Liver (tissue), 9 donors: ENCODE data around the gene CA10. TPM values are rescaled to one million over a fixed set of nuclear protein-coding genes. Genes with fewer than 3 reads are reported as not detected.

Experiments
- DNase-seq: peaks from one replicate; pipeline ENCODE4 v3.0.0-alpha.2; 2017; ENCODE audit warnings: low spot score
- H3K27ac ChIP-seq, 2 donors: one replicate each; pipeline ENCODE4 v1.7.0; 2013; ENCODE audit warnings: inconsistent platforms in 2 of 2, low read length in 2 of 2, control low read depth in 1 of 2, low read depth in 1 of 2, mild to moderate bottlenecking in 1 of 2
- H3K27me3 ChIP-seq, 4 donors: one replicate each; pipeline versions ENCODE4 v1.6.1 to v1.7.0; 2013; ENCODE audit warnings: low read length in 3 of 4, inconsistent platforms in 1 of 4, mild to moderate bottlenecking in 1 of 4, moderate library complexity in 1 of 4; ENCODE audit not compliant: control insufficient read depth in 4 of 4, insufficient read depth in 4 of 4
- H3K36me3 ChIP-seq, 4 donors: one replicate each; pipeline versions ENCODE4 v1.6.1 to v1.7.0; 2013; ENCODE audit warnings: low read length in 3 of 4, mild to moderate bottlenecking in 3 of 4, low read depth in 1 of 4, moderate library complexity in 1 of 4; ENCODE audit not compliant: control insufficient read depth in 4 of 4, insufficient read depth in 3 of 4
- H3K4me1 ChIP-seq, 4 donors: one replicate each; pipeline versions ENCODE4 v1.6.1 to v1.7.0; 2013; ENCODE audit warnings: low read length in 3 of 4, mild to moderate bottlenecking in 3 of 4, moderate library complexity in 1 of 4; ENCODE audit not compliant: control insufficient read depth in 4 of 4, insufficient read depth in 4 of 4
- H3K4me3 ChIP-seq, 3 donors: one replicate each; pipeline versions ENCODE4 v1.6.1 to v1.7.0; 2013; ENCODE audit warnings: low read length in 3 of 3, control low read depth in 1 of 3, low read depth in 1 of 3, mild to moderate bottlenecking in 1 of 3
- H3K9ac ChIP-seq, 2 donors: one replicate each; pipeline ENCODE4 v1.7.0; 2013; ENCODE audit warnings: low read length in 2 of 2, mild to moderate bottlenecking in 2 of 2, moderate library complexity in 2 of 2, control low read depth in 1 of 2, low read depth in 1 of 2
- H3K9me3 ChIP-seq, 4 donors: one replicate each; pipeline versions ENCODE4 v1.6.1 to v1.7.0; 2013; ENCODE audit warnings: low read length in 3 of 4; ENCODE audit not compliant: control insufficient read depth in 4 of 4
- EGR1 ChIP-seq, 2 donors: IDR thresholded peaks; 2 replicates each; pipeline ENCODE4 v1.6.1; 2016 to 2018; ENCODE audit warnings: antibody characterized with exemption in 2 of 2, low read depth in 2 of 2
- FOXA1 ChIP-seq: IDR thresholded peaks from 2 replicates; pipeline ENCODE4 v1.6.1; 2016; ENCODE audit warnings: antibody characterized with exemption
- FOXA2 ChIP-seq: IDR thresholded peaks from 2 replicates; pipeline ENCODE4 v1.6.1; 2016; ENCODE audit warnings: antibody characterized with exemption
- GABPA ChIP-seq, 2 donors: IDR thresholded peaks in 1 of 2; conservative IDR thresholded peaks in 1 of 2; 2 replicates each; pipeline ENCODE4 v1.6.1; 2016; ENCODE audit warnings: antibody characterized with exemption in 2 of 2, mild to moderate bottlenecking in 1 of 2, moderate library complexity in 1 of 2
- HNF4A ChIP-seq, 2 donors: conservative IDR thresholded peaks; 2 replicates each; pipeline ENCODE4 v1.6.1; 2016; ENCODE audit warnings: antibody characterized with exemption in 2 of 2, mild to moderate bottlenecking in 2 of 2
- HNF4G ChIP-seq: IDR thresholded peaks from 2 replicates; pipeline ENCODE4 v1.6.1; 2016; ENCODE audit warnings: antibody characterized with exemption
- JUND ChIP-seq, 2 donors: IDR thresholded peaks; 2 replicates each; pipeline ENCODE4 v1.6.1; 2016; ENCODE audit warnings: antibody characterized with exemption in 2 of 2
- NR2F2 ChIP-seq: IDR thresholded peaks from 2 replicates; pipeline ENCODE4 v1.6.1; 2016; ENCODE audit warnings: antibody characterized with exemption
- RAD21 ChIP-seq, 2 donors: IDR thresholded peaks; 2 replicates each; pipeline ENCODE4 v1.6.1; 2016; ENCODE audit warnings: antibody characterized with exemption in 2 of 2, mild to moderate bottlenecking in 2 of 2
- RXRA ChIP-seq, 2 donors: IDR thresholded peaks; 2 replicates each; pipeline ENCODE4 v1.6.1; 2017 to 2018; ENCODE audit warnings: antibody characterized with exemption in 2 of 2, mild to moderate bottlenecking in 1 of 2
- SP1 ChIP-seq: IDR thresholded peaks from 2 replicates; pipeline ENCODE4 v1.6.1; 2018; ENCODE audit warnings: antibody characterized with exemption, mild to moderate bottlenecking
- TAF1 ChIP-seq: conservative IDR thresholded peaks from 2 replicates; pipeline ENCODE4 v1.6.1; 2016; ENCODE audit warnings: antibody characterized with exemption, mild to moderate bottlenecking
- YY1 ChIP-seq: IDR thresholded peaks from 2 replicates; pipeline ENCODE4 v1.6.1; 2016; ENCODE audit warnings: antibody characterized with exemption, mild to moderate bottlenecking
- WGBS: extraction: QIAGEN DNeasy Blood & Tissue Kit; methylation state at CpG from one replicate; pipeline ENCODE4 v1.1.7; 2013; 5-methylcytosine and 5-hydroxymethylcytosine counted together
- polyA plus RNA-seq, 2 donors: library from polyadenylated mRNA; stranded (reverse) in 1 of 2; unstranded in 1 of 2; fragments of 200-250 nt in 1 of 2; fragments of >200 nt in 1 of 2; fragmentation: Nextera tagmentation in 1 of 2; extraction: Ambion mirVana in 1 of 2; gene quantifications; one replicate each; pipeline versions ENCODE4 v1.2.1 to v1.2.3, GENCODE V29; 2013 to 2015
- total RNA-seq, 2 donors: library from RNA; depleted of rRNA; stranded (reverse); fragments of >200 nt; gene quantifications; one replicate each; pipeline ENCODE4 v1.2.3, GENCODE V29; 2014
- TF ChIP-seq, protein P1 (sequence below): IDR thresholded peaks from 2 replicates; pipeline ENCODE4 v1.6.1; 2016; ENCODE audit warnings: antibody characterized with exemption, mild to moderate bottlenecking
- TF ChIP-seq, protein P2 (sequence below): IDR thresholded peaks from 2 replicates; pipeline ENCODE4 v1.6.1; 2016; ENCODE audit warnings: antibody characterized with exemption
- TF ChIP-seq, protein P3 (sequence below): IDR thresholded peaks from 2 replicates; pipeline ENCODE4 v1.6.1; 2016; ENCODE audit warnings: antibody characterized with exemption
- TF ChIP-seq, protein P4 (sequence below): IDR thresholded peaks from 2 replicates; pipeline ENCODE4 v1.6.1; 2016; ENCODE audit warnings: antibody characterized with exemption
- TF ChIP-seq, protein P5 (sequence below): fragments of 150-350 bp; IDR thresholded peaks from 2 replicates; pipeline ENCODE4 v1.5.1; 2017; ENCODE audit warnings: improper control_type of control experiment, low read depth, low read length; ENCODE audit not compliant: missing input control
- donor health status: healthy.
- donor health status: healthy.
- donor health status: healthy.
- donor health status: healthy.
- donor health status: healthy.

Gene CA10
- total and polyA plus RNA-seq, 4 donors, result 0.05 TPM; not detected in 3

DNA sequence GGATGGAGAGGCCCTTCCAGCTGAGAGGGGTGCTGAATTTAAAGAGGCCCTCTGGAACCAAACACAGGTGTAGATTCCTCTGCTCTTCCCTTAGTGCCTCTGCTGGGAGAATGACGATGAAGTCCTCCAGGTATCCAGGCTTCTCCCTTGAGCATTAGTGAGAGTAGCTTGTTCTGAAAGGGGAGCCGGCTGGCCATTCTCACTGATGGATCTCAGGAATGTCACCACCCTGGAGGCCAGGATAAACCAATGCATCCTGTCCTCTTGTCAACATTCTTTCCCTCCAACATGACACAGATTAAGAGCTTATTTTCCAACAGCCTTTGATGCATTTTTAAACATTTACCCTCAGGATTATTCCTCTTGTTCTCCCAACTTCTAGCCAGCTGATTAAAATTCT lies 325.5 kb downstream of the CA10 start (continued):
- TF ChIP-seq, protein P1, sequence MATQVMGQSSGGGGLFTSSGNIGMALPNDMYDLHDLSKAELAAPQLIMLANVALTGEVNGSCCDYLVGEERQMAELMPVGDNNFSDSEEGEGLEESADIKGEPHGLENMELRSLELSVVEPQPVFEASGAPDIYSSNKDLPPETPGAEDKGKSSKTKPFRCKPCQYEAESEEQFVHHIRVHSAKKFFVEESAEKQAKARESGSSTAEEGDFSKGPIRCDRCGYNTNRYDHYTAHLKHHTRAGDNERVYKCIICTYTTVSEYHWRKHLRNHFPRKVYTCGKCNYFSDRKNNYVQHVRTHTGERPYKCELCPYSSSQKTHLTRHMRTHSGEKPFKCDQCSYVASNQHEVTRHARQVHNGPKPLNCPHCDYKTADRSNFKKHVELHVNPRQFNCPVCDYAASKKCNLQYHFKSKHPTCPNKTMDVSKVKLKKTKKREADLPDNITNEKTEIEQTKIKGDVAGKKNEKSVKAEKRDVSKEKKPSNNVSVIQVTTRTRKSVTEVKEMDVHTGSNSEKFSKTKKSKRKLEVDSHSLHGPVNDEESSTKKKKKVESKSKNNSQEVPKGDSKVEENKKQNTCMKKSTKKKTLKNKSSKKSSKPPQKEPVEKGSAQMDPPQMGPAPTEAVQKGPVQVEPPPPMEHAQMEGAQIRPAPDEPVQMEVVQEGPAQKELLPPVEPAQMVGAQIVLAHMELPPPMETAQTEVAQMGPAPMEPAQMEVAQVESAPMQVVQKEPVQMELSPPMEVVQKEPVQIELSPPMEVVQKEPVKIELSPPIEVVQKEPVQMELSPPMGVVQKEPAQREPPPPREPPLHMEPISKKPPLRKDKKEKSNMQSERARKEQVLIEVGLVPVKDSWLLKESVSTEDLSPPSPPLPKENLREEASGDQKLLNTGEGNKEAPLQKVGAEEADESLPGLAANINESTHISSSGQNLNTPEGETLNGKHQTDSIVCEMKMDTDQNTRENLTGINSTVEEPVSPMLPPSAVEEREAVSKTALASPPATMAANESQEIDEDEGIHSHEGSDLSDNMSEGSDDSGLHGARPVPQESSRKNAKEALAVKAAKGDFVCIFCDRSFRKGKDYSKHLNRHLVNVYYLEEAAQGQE, result no peak
- no peak for TF ChIP-seq JUND (IDR thresholded peaks at IDR 0.05)
- TF ChIP-seq RXRA (IDR thresholded peaks at IDR 0.05), result no peak

DNA sequence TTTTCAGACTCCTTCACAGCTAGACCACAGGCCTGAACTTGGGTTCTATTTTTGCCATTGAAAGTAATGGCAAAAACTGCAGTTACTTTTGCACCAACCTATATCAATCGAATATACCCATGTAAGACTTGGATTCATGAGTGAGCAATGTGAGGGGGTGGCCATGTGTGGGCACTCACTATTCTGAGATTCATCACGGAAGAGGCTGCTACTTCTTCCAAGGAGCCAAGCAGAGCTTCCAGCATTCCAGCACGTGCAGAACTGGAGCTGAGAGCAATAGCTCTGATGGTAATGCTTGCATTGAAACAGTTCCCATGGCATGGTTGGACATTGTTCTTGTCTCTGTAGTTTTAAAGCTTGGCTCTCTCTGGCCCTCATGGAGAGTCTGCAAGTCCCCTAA lies 327.6 kb downstream of the CA10 start:
- no peak overlapping the region for H3K27ac ChIP-seq
- H3K9ac ChIP-seq, result no peak overlapping the region
- H3K27me3 ChIP-seq, result peaks cover 0 to 7% (median under 1%) of the 10 kb centered on the region in 4 donors
- no peak for TF ChIP-seq FOXA2
- TF ChIP-seq, protein P2, sequence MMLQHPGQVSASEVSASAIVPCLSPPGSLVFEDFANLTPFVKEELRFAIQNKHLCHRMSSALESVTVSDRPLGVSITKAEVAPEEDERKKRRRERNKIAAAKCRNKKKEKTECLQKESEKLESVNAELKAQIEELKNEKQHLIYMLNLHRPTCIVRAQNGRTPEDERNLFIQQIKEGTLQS, result no peak
- no peak for TF ChIP-seq HNF4G
- no peak for TF ChIP-seq RAD21 (IDR thresholded peaks at IDR 0.05)
- no peak for TF ChIP-seq RXRA (IDR thresholded peaks at IDR 0.05)
- no peak for TF ChIP-seq GABPA (IDR thresholded peaks at IDR 0.05 in 1 of 2, conservative IDR thresholded peaks at IDR 0.05 in 1 of 2)
- TF ChIP-seq, protein P3, sequence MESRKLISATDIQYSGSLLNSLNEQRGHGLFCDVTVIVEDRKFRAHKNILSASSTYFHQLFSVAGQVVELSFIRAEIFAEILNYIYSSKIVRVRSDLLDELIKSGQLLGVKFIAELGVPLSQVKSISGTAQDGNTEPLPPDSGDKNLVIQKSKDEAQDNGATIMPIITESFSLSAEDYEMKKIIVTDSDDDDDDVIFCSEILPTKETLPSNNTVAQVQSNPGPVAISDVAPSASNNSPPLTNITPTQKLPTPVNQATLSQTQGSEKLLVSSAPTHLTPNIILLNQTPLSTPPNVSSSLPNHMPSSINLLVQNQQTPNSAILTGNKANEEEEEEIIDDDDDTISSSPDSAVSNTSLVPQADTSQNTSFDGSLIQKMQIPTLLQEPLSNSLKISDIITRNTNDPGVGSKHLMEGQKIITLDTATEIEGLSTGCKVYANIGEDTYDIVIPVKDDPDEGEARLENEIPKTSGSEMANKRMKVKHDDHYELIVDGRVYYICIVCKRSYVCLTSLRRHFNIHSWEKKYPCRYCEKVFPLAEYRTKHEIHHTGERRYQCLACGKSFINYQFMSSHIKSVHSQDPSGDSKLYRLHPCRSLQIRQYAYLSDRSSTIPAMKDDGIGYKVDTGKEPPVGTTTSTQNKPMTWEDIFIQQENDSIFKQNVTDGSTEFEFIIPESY, result no peak
- TF ChIP-seq, protein P1, result no peak
- no peak for TF ChIP-seq SP1
- no peak for TF ChIP-seq HNF4A (conservative IDR thresholded peaks at IDR 0.05)
- TF ChIP-seq EGR1 (IDR thresholded peaks at IDR 0.05; ENCODE audit: low read depth in 2 of 2), result no peak
- TF ChIP-seq YY1, result no peak
- TF ChIP-seq, protein P4, sequence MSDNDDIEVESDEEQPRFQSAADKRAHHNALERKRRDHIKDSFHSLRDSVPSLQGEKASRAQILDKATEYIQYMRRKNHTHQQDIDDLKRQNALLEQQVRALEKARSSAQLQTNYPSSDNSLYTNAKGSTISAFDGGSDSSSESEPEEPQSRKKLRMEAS, result no peak
- no peak for TF ChIP-seq JUND (IDR thresholded peaks at IDR 0.05)
- TF ChIP-seq, protein P5, sequence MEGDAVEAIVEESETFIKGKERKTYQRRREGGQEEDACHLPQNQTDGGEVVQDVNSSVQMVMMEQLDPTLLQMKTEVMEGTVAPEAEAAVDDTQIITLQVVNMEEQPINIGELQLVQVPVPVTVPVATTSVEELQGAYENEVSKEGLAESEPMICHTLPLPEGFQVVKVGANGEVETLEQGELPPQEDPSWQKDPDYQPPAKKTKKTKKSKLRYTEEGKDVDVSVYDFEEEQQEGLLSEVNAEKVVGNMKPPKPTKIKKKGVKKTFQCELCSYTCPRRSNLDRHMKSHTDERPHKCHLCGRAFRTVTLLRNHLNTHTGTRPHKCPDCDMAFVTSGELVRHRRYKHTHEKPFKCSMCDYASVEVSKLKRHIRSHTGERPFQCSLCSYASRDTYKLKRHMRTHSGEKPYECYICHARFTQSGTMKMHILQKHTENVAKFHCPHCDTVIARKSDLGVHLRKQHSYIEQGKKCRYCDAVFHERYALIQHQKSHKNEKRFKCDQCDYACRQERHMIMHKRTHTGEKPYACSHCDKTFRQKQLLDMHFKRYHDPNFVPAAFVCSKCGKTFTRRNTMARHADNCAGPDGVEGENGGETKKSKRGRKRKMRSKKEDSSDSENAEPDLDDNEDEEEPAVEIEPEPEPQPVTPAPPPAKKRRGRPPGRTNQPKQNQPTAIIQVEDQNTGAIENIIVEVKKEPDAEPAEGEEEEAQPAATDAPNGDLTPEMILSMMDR, result no peak
- TF ChIP-seq NR2F2, result no peak
- no peak for TF ChIP-seq TAF1
- no peak for TF ChIP-seq FOXA1
- WGBS, result 62% methylated on average over 3 of the region's 3 CpGs
- no peak for DNase-seq
- no peaks in the 10 kb centered on the region for H3K4me1 ChIP-seq
- no peaks in the 10 kb centered on the region for H3K36me3 ChIP-seq
- no peak overlapping the region for H3K4me3 ChIP-seq
- no peaks in the 10 kb centered on the region for H3K9me3 ChIP-seq
